ENCODE data around the gene CAPN15. TPM values are rescaled to one million over a fixed set of nuclear protein-coding genes. Genes with fewer than 3 reads are reported as not detected.

The CAPN15 gene
- total and polyA plus RNA-seq, 2 experiments from 2014 or later, result 5.4 to 68.0 TPM

DNA sequence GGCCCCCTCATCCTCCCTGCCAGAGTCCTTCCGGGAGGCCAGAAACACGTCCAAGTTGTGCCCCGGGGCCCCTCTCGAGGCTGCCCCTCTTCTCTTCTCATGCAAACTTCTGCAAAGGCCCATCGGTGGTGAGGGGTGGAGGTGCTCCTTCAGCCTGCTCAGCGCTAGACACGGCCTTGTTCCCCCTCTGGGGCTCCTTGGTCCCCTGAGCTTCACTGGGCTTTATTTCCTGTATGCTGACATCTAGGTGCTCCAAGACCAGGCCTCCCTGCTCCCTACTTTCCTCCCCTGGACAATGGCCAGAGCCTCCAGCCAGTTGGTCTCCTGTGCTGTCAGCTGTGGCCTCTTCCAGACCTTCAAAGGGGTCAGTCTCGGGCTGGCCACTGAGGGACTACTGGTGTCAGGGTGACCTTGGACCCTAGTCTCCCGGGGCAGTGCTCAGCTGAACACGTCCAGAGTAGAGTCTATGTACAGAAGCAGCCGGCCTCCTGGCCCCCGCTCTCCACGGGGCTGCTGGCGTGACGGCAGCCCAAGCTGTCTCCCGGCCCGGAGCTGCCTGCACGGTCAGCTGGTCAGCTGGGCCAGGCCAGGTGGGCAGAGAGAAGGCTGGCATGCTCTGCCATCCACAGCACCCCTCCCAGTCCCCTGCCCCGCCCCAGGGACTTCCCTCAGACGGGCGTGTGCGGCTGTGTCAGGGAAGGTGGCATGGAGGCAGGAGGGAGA, 30.9 kb downstream of the CAPN15 start:
- Histone ChIP-seq H3K4me3 (no peak overlapping the region), H3K9ac (no peak overlapping the region), H3K9me2 (ENCODE audit: insufficient read depth) (no peaks in the 10 kb centered on the region), H3K79me2 (ENCODE audit: insufficient read depth) (no peaks in the 10 kb centered on the region), H3K9me3 (ENCODE audit: low read depth) (no peaks in the 10 kb centered on the region), H3K27me3 (replicated peaks; ENCODE audit: insufficient read depth) (peaks cover 13% of the 10 kb centered on the region; the same call in 1 of the 2 replicates), H2AFZ (no peak overlapping the region), H3K4me2 (ENCODE audit: unreplicated experiment) (no peak overlapping the region), H3K36me3 (ENCODE audit: low read depth) (no peaks in the 10 kb centered on the region), H3K27ac (no peak overlapping the region), H3F3A (ENCODE audit: insufficient read depth) (no peaks in the 10 kb centered on the region), H3K4me1 (ENCODE audit: insufficient read depth) (peaks cover 17% of the 10 kb centered on the region), H4K20me1 (ENCODE audit: insufficient read depth) (no peaks in the 10 kb centered on the region)
- WGBS, 2 experiments (ENCODE audit: low coverage in 1 of 2, low lambda C conversion rate in 2 of 2, missing lambda C conversion rate in 2 of 2), result 60% methylated on average over 17 to 22 of the region's 22 CpGs
- TF ChIP-seq EZH2 (IDR thresholded peaks at IDR 0.05; ENCODE audit: insufficient read depth, poor library complexity, severe bottlenecking) (no peak), EZH2phosphoT487 (IDR thresholded peaks at IDR 0.05; ENCODE audit: insufficient read depth, low read depth) (no peak)
- DNase-seq, result no peak
- in situ Hi-C loops (cut with MboI), result no loop called here

DNA sequence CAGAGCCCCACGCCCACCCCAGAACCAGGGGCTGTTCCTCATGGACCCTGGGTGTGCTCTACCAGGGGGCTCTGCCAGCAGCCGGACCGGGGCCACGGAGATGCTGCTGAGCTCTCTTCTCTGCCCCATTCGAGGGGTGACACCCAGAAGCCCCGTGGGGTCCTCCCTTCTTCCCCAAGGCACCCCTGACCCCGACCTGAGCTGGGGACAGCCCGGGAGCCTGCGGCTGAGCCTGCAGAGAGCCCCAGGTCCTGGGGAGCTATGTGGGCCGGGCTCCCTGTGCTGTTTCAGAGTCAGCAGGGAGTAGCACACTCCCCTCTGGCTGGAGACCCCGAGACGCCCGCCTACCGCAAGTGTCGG, 31.5 kb downstream of the CAPN15 start:
- Histone ChIP-seq H3K4me1 (ENCODE audit: insufficient read depth) (peaks cover 15% of the 10 kb centered on the region), H3F3A (ENCODE audit: insufficient read depth) (no peaks in the 10 kb centered on the region), H2AFZ (no peak overlapping the region), H3K27me3 (replicated peaks; ENCODE audit: insufficient read depth) (peaks cover 13% of the 10 kb centered on the region; the same call in 1 of the 2 replicates), H3K4me3 (no peak overlapping the region), H4K20me1 (ENCODE audit: insufficient read depth) (no peaks in the 10 kb centered on the region), H3K9me2 (ENCODE audit: insufficient read depth) (no peaks in the 10 kb centered on the region), H3K79me2 (ENCODE audit: insufficient read depth) (no peaks in the 10 kb centered on the region), H3K36me3 (ENCODE audit: low read depth) (no peaks in the 10 kb centered on the region), H3K27ac (no peak overlapping the region), H3K9ac (no peak overlapping the region), H3K4me2 (ENCODE audit: unreplicated experiment) (no peak overlapping the region), H3K9me3 (ENCODE audit: low read depth) (no peaks in the 10 kb centered on the region)
- in situ Hi-C loops (cut with MboI), result no loop called here
- TF ChIP-seq EZH2phosphoT487 (IDR thresholded peaks at IDR 0.05; ENCODE audit: insufficient read depth, low read depth), result no peak
- TF ChIP-seq EZH2 (IDR thresholded peaks at IDR 0.05; ENCODE audit: insufficient read depth, poor library complexity, severe bottlenecking), result no peak
- DNase-seq, result no peak
- 46 to 49% methylated on average over 9 to 13 of the region's 15 CpGs for WGBS, 2 experiments (ENCODE audit: low coverage in 1 of 2, low lambda C conversion rate in 2 of 2, missing lambda C conversion rate in 2 of 2)

- Histone ChIP-seq H3K27me3 (replicated peaks; ENCODE audit: insufficient read depth) (peaks cover 13% of the 10 kb centered on the region; the same call in 1 of the 2 replicates), H3K9ac (no peak overlapping the region), H2AFZ (no peak overlapping the region), H3K9me3 (ENCODE audit: low read depth) (no peaks in the 10 kb centered on the region), H3K4me1 (ENCODE audit: insufficient read depth) (peaks cover 9% of the 10 kb centered on the region), H3K27ac (no peak overlapping the region), H3K9me2 (ENCODE audit: insufficient read depth) (no peaks in the 10 kb centered on the region), H3K36me3 (ENCODE audit: low read depth) (no peaks in the 10 kb centered on the region), H3K79me2 (ENCODE audit: insufficient read depth) (no peaks in the 10 kb centered on the region), H3K4me2 (ENCODE audit: unreplicated experiment) (no peak overlapping the region), H3F3A (ENCODE audit: insufficient read depth) (no peaks in the 10 kb centered on the region), H3K4me3 (no peak overlapping the region), H4K20me1 (ENCODE audit: insufficient read depth) (no peaks in the 10 kb centered on the region)
- TF ChIP-seq EZH2 (IDR thresholded peaks at IDR 0.05; ENCODE audit: insufficient read depth, poor library complexity, severe bottlenecking) (peak; percentile 90), EZH2phosphoT487 (IDR thresholded peaks at IDR 0.05; ENCODE audit: insufficient read depth, low read depth) (no peak)
- 5 to 7% methylated on average over 28 to 41 of the region's 62 CpGs for WGBS, 2 experiments (ENCODE audit: low coverage in 1 of 2, low lambda C conversion rate in 2 of 2, missing lambda C conversion rate in 2 of 2)
- in situ Hi-C loops (cut with MboI), result no loop called here
- DNase-seq, result no peak
Measured at GRCh38 chr16:559411-560203, 32.1 kb downstream of the CAPN15 start.

- H3K27ac ChIP-seq, result no peak within 1 kb of the TSS
Measured at GRCh38 chr16:560204-560700, 32.7 kb downstream of the CAPN15 start, which contains the start of gene PRR35. PRR35 (plus strand) TSS chr16:560394; CDS start chr16:563295, 2,901 bp downstream.

More at GRCh38 chr16:560204-560700, 32.7 kb downstream of the CAPN15 start, which contains the start of gene PRR35:
- WGBS, 2 experiments (ENCODE audit: low coverage in 1 of 2, low lambda C conversion rate in 2 of 2, missing lambda C conversion rate in 2 of 2), result 0 to 2% methylated on average over 4 to 40 of the region's 84 CpGs
- TF ChIP-seq EZH2 (IDR thresholded peaks at IDR 0.05; ENCODE audit: insufficient read depth, poor library complexity, severe bottlenecking) (no peak), EZH2phosphoT487 (IDR thresholded peaks at IDR 0.05; ENCODE audit: insufficient read depth, low read depth) (no peak)
- H3K4me2 ChIP-seq (ENCODE audit: unreplicated experiment), result no peak within 1 kb of the TSS
- no peaks in the 10 kb centered on the region for H3K36me3 ChIP-seq (ENCODE audit: low read depth)
- no peaks in the 10 kb centered on the region for H3K9me3 ChIP-seq (ENCODE audit: low read depth)
- no peaks in the 10 kb centered on the region for H3F3A ChIP-seq (ENCODE audit: insufficient read depth)
- in situ Hi-C loops (cut with MboI), result no loop called here
- no peaks in the 10 kb centered on the region for H4K20me1 ChIP-seq (ENCODE audit: insufficient read depth)
- no peaks in the 10 kb centered on the region for H3K79me2 ChIP-seq (ENCODE audit: insufficient read depth)
- H3K4me3 ChIP-seq, result no peak within 1 kb of the TSS
- H2AFZ ChIP-seq, result no peak within 1 kb of the TSS
- peaks cover 3% of the 10 kb centered on the region for H3K4me1 ChIP-seq (ENCODE audit: insufficient read depth)
- peaks cover 13% of the 10 kb centered on the region; the same call in 1 of the 2 replicates for H3K27me3 ChIP-seq (replicated peaks; ENCODE audit: insufficient read depth)
- DNase-seq, result no peak
- H3K9ac ChIP-seq, result no peak within 1 kb of the TSS
- H3K9me2 ChIP-seq (ENCODE audit: insufficient read depth), result no peaks in the 10 kb centered on the region
